ENCODE data around the gene SLMAP.

SLMAP gene

GRCh38 chr3:57755368-57755675 is 787 bp upstream of the SLMAP start:
- peak; percentile 49 for DNase-seq

GRCh38 chr3:57756528-57757401 is 656 bp downstream of the SLMAP start:
- DNase-seq, result peak; percentile 54

GRCh38 chr3:57757642-57758297 is 1.7 kb downstream of the SLMAP start:
- DNase-seq, result no peak

GRCh38 chr3:57758686-57759085 is 2.6 kb downstream of the SLMAP start:
- DNase-seq, result no peak

GRCh38 chr3:57764794-57765193 is 8.7 kb downstream of the SLMAP start:
- no peak for DNase-seq

GRCh38 chr3:57768595-57768994 is 12.5 kb downstream of the SLMAP start:
- no peak for DNase-seq

- DNase-seq, result no peak
These were observed 14.1 kb downstream of the SLMAP start for GRCh38 chr3:57770009-57770827.

- DNase-seq, result no peak
These were observed 16.1 kb downstream of the SLMAP start for GRCh38 chr3:57772251-57772650.

- no peak for DNase-seq
These were observed 21.7 kb downstream of the SLMAP start for GRCh38 chr3:57777774-57778173.

- DNase-seq, result no peak
These were observed 22.4 kb downstream of the SLMAP start for GRCh38 chr3:57778494-57778893.

- no peak for DNase-seq
These were observed 23.6 kb downstream of the SLMAP start for GRCh38 chr3:57779666-57780065.

- no peak for DNase-seq
These were observed 27.3 kb downstream of the SLMAP start for GRCh38 chr3:57783186-57784088.

GRCh38 chr3:57784089-57784735 is 28.1 kb downstream of the SLMAP start:
- DNase-seq, result no peak

- DNase-seq, result no peak
These were observed 29.3 kb downstream of the SLMAP start for GRCh38 chr3:57785446-57785845.

- peak; percentile 42 for DNase-seq
These were observed 31.9 kb downstream of the SLMAP start for GRCh38 chr3:57787867-57788623.

GRCh38 chr3:57788624-57789018 is 32.5 kb downstream of the SLMAP start:
- DNase-seq, result no peak

GRCh38 chr3:57791245-57791644 is 35.1 kb downstream of the SLMAP start:
- no peak for DNase-seq

GRCh38 chr3:57792198-57792597 is 36.1 kb downstream of the SLMAP start:
- DNase-seq, result no peak

GRCh38 chr3:57793737-57794187 is 37.7 kb downstream of the SLMAP start:
- peak; percentile 31 for DNase-seq

- no peak for DNase-seq
These were observed 38.4 kb downstream of the SLMAP start for GRCh38 chr3:57794501-57794900.

- DNase-seq, result no peak
These were observed 38.8 kb downstream of the SLMAP start for GRCh38 chr3:57794951-57795350.

Measured in activated CD4-positive, alpha-beta T cell treated with anti-CD3 and anti-CD28 coated beads, Interleukin-10, Interleukin-2, amounts not matched to agents 100 ng/mL and 50 ng/mL, durations not matched to agents 16 hours and 8 hours (primary cell).